Measurements from ENCODE around the gene NDE1. TPM values are rescaled to one million over a fixed set of nuclear protein-coding genes. Genes with fewer than 3 reads are reported as not detected.

NDE1 gene
- polyA plus RNA-seq, 1 of the 3 experiments (the other 2 are of a cell fraction) = 27.9 TPM

GRCh38 chr16:15721018-15721417, 71.0 kb downstream of the NDE1 start:
- Histone ChIP-seq H3K36me3 (replicated peaks in 1 of 2; ENCODE audit: control insufficient read depth in 1 of 2, insufficient read depth in 2 of 2, low read length in 1 of 2) (no peaks in the 10 kb centered on the region), H3K27me3 (ENCODE audit: insufficient read depth) (no peaks in the 10 kb centered on the region), H3K4me2 (no peak overlapping the region), H3K9me3 (no peaks in the 10 kb centered on the region), H3K9me2 (no peaks in the 10 kb centered on the region), H3F3A (replicated peaks; ENCODE audit: insufficient read depth) (no peaks in the 10 kb centered on the region), H3K9ac (no peak overlapping the region), H3K4me1 (ENCODE audit: control insufficient read depth in 1 of 2, insufficient read depth in 2 of 2, low read depth in 1 of 2, low read length in 1 of 2) (no peaks in the 10 kb centered on the region), H2AFZ (ENCODE audit: low read depth) (no peak overlapping the region), H3K27ac (ENCODE audit: low read depth in 2 of 2, low read length in 1 of 2) (no peak overlapping the region), H3K79me2 (ENCODE audit: insufficient read depth) (no peaks in the 10 kb centered on the region), H3K4me3 (ENCODE audit: low read depth in 2 of 2, low read length in 1 of 2) (no peak overlapping the region), H4K20me1 (ENCODE audit: insufficient read depth) (no peaks in the 10 kb centered on the region)
- CTCF ChIA-PET = interaction anchor here (0.9 kb wide), 1 partner anchor 36 kb away, joined by 3 read pairs; no protein-coding TSS in a partner anchor
- POLR2A ChIA-PET = interaction anchor here (0.6 kb wide), 1 partner anchor 472 kb away, joined by 3 read pairs; no protein-coding TSS in a partner anchor
- 97% methylated on average over 12 of the region's 14 CpGs for WGBS (ENCODE audit: low lambda C conversion rate)
- no peak for TF ChIP-seq GABPA (IDR thresholded peaks at IDR 0.05; ENCODE audit: low read depth)
- no peak for TF ChIP-seq RXRA (IDR thresholded peaks at IDR 0.05; ENCODE audit: borderline replicate concordance, low read depth)
- TF ChIP-seq USF2 (IDR thresholded peaks at IDR 0.05; ENCODE audit: borderline replicate concordance, low read depth, low read length) = no peak
- no peak for TF ChIP-seq POLR2AphosphoS5 (IDR thresholded peaks at IDR 0.05; ENCODE audit: low read depth, low read length)
- DNase-seq = no peak

DNA sequence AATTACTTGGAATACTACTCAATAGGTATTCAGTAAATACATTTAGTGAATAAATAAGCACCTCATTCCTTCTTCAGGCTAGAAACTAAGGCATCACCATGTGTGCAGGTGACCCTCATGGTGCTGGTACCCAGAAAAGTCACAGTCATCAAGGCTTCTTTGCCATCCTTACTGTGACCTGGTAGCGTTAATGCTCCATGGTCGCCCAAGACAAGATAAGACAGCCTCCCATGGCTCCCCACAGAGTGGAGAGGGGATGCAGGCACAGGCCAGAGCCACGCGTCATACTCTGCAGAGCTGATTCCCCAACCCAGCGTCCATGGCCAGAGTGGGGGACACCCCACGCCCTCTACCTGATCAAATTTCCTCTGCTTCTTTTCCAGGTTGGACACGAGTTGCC, 73.8 kb downstream of the NDE1 start:
- Histone ChIP-seq H3K9me3 (no peaks in the 10 kb centered on the region), H3K4me1 (ENCODE audit: control insufficient read depth in 1 of 2, insufficient read depth in 2 of 2, low read depth in 1 of 2, low read length in 1 of 2) (no peaks in the 10 kb centered on the region), H3K36me3 (replicated peaks in 1 of 2; ENCODE audit: control insufficient read depth in 1 of 2, insufficient read depth in 2 of 2, low read length in 1 of 2) (no peaks in the 10 kb centered on the region), H3F3A (replicated peaks; ENCODE audit: insufficient read depth) (no peaks in the 10 kb centered on the region), H3K79me2 (ENCODE audit: insufficient read depth) (no peaks in the 10 kb centered on the region), H3K4me2 (no peak overlapping the region), H2AFZ (ENCODE audit: low read depth) (no peak overlapping the region), H3K27me3 (ENCODE audit: insufficient read depth) (no peaks in the 10 kb centered on the region), H3K9ac (no peak overlapping the region), H3K27ac (ENCODE audit: low read depth in 2 of 2, low read length in 1 of 2) (no peak overlapping the region), H3K4me3 (ENCODE audit: low read depth in 2 of 2, low read length in 1 of 2) (no peak overlapping the region), H3K9me2 (no peaks in the 10 kb centered on the region), H4K20me1 (ENCODE audit: insufficient read depth) (no peaks in the 10 kb centered on the region)
- TF ChIP-seq IRF3 (IDR thresholded peaks at IDR 0.05; ENCODE audit: low read depth, low read length) (no peak), FOXJ3 (CRISPR knock-in tag; IDR thresholded peaks at IDR 0.05) (no peak), SMC3 (IDR thresholded peaks at IDR 0.05; ENCODE audit: low read depth, low read length) (no peak), TEAD4 (IDR thresholded peaks at IDR 0.05; ENCODE audit: borderline replicate concordance, insufficient read depth) (no peak), CHD2 (IDR thresholded peaks at IDR 0.05; ENCODE audit: low read length, partially characterized antibody) (no peak), YY1 (IDR thresholded peaks at IDR 0.05; ENCODE audit: low read depth) (no peak), POLR2AphosphoS5 (IDR thresholded peaks at IDR 0.05; ENCODE audit: low read depth, low read length) (no peak), MAX (IDR thresholded peaks at IDR 0.05; ENCODE audit: low read depth) (no peak), RCOR1 (IDR thresholded peaks at IDR 0.05; ENCODE audit: low read length) (no peak), NFIC (IDR thresholded peaks at IDR 0.05; ENCODE audit: borderline replicate concordance) (no peak)
- TF ChIP-seq, protein P1, sequence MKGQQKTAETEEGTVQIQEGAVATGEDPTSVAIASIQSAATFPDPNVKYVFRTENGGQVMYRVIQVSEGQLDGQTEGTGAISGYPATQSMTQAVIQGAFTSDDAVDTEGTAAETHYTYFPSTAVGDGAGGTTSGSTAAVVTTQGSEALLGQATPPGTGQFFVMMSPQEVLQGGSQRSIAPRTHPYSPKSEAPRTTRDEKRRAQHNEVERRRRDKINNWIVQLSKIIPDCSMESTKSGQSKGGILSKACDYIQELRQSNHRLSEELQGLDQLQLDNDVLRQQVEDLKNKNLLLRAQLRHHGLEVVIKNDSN (IDR thresholded peaks at IDR 0.05; ENCODE audit: borderline replicate concordance, low read depth) = no peak
- ChIA-PET POLR2A (no interaction called here), CTCF (no interaction called here)
- no peak for DNase-seq
- WGBS (ENCODE audit: low lambda C conversion rate) = 89% methylated on average over 4 of the region's 7 CpGs

Measured in SK-N-SH (cell line).